PC-9 (cell line): ENCODE results near the gene CFAP74. TPM values are rescaled to one million over a fixed set of nuclear protein-coding genes. Genes with fewer than 3 reads are reported as not detected.

ENCODE experiments used
- BruUV-seq: library from RNA; stranded (reverse); fragments of 400-500 nt; replicated peaks from 2 replicates; lab custom pipeline; 2021; lab: Mats Ljungman, UMichigan
- CTCF ChIA-PET: fragments of 300-600 bp; sonication (Branson Sonifier 250); formaldehyde crosslinking; loops from one replicate; lab custom pipeline; 2022; ENCODE audit warnings: antibody characterized with exemption; lab: Charles Lee
- POLR2A ChIA-PET: fragments of 300-600 bp; sonication (Branson Sonifier 250); formaldehyde crosslinking; loops from one replicate; lab custom pipeline; 2022; ENCODE audit warnings: antibody characterized with exemption; ENCODE audit not compliant: unreplicated experiment; lab: Charles Lee
- DNase-seq, 2 experiments: peaks; one replicate each; pipeline versions ENCODE4 v3.0.0 to v3.0.0-alpha.2; 2015 to 2022; ENCODE audit warnings: mixed read lengths in 1 of 2
- H2AFZ ChIP-seq: fragments of 200-600 bp; sonication (generic); 2 replicates; pipeline ENCODE4 v1.8.1; 2017; ENCODE audit warnings: antibody characterized with exemption
- H3F3A ChIP-seq: fragments of 200-600 bp; sonication (generic); 2 replicates; pipeline ENCODE4 v1.8.1; 2017; ENCODE audit warnings: antibody characterized with exemption, mild to moderate bottlenecking, low read depth; ENCODE audit not compliant: insufficient read depth
- H3K27ac ChIP-seq: fragments of 200-600 bp; sonication (generic); 2 replicates; pipeline ENCODE4 v1.6.1; 2016; ENCODE audit warnings: mixed run types
- H3K27me3 ChIP-seq: fragments of 200-600 bp; sonication (generic); 2 replicates; pipeline ENCODE4 v1.6.1; 2016; ENCODE audit warnings: low read depth, mixed run types; ENCODE audit not compliant: insufficient read depth
- H3K36me3 ChIP-seq: fragments of 200-600 bp; sonication (generic); 2 replicates; pipeline ENCODE4 v1.6.1; 2016; ENCODE audit warnings: low read depth, mixed run types
- H3K4me1 ChIP-seq: fragments of 200-600 bp; sonication (generic); replicated peaks from 2 replicates; pipeline ENCODE4 v1.6.1; 2016; ENCODE audit warnings: mixed run types; ENCODE audit not compliant: insufficient read depth
- H3K4me2 ChIP-seq: fragments of 200-600 bp; sonication (generic); 2 replicates; pipeline ENCODE4 v1.6.1; 2017; ENCODE audit warnings: mixed run types
- H3K4me3 ChIP-seq: fragments of 200-600 bp; sonication (generic); 2 replicates; pipeline ENCODE4 v1.6.1; 2016; ENCODE audit warnings: mixed run types
- H3K79me2 ChIP-seq: fragments of 200-600 bp; sonication (generic); 2 replicates; pipeline ENCODE4 v1.6.1; 2017; ENCODE audit warnings: low read depth, mixed run types
- H3K9me2 ChIP-seq: fragments of 200-600 bp; sonication (generic); 2 replicates; pipeline ENCODE4 v1.8.1; 2017; ENCODE audit warnings: mild to moderate bottlenecking; ENCODE audit not compliant: insufficient read depth
- H3K9me3 ChIP-seq: fragments of 200-600 bp; sonication (generic); 2 replicates; pipeline ENCODE4 v1.8.1; 2016; ENCODE audit warnings: low read depth; ENCODE audit not compliant: insufficient read depth
- H4K20me1 ChIP-seq: fragments of 200-600 bp; sonication (generic); 2 replicates; pipeline ENCODE4 v1.8.1; 2017; ENCODE audit not compliant: insufficient read depth
- EZH2 ChIP-seq: fragments of 200-600 bp; sonication (generic); IDR thresholded peaks from 2 replicates; pipeline ENCODE4 v1.8.0; 2017; ENCODE audit warnings: antibody characterized with exemption, low read depth
- intact Hi-C: fragments of 100-400 bp; cut with micrococcal nuclease; formaldehyde crosslinking; loops from one replicate; pipeline ENCODE4 v1.10.0; 2022; ENCODE audit not compliant: unreplicated experiment
- total RNA-seq: library from RNA; stranded (reverse); gene quantifications from 2 replicates; pipeline ENCODE4 v1.2.3, GENCODE V29; 2021
- TF ChIP-seq, protein P1 (sequence below): fragments of 200-600 bp; sonication (generic); conservative IDR thresholded peaks from 2 replicates; pipeline ENCODE4 v1.6.1; 2017; ENCODE audit warnings: mixed run types, antibody characterized with exemption, mild to moderate bottlenecking, moderate library complexity

CFAP74 gene
- total RNA-seq, 1 experiment from 2014 or later, result 2.8 TPM

GRCh38 chr1:1906185-1907097, 97.1 kb downstream of the CFAP74 start:
- H3K4me3 ChIP-seq, result no peak overlapping the region
- peaks cover 12% of the 10 kb centered on the region; the same call in 1 of the 2 replicates for H3K4me1 ChIP-seq
- H3K36me3 ChIP-seq, result no peaks in the 10 kb centered on the region
- H3K4me2 ChIP-seq, result no peak overlapping the region
- no peaks in the 10 kb centered on the region for H3K9me2 ChIP-seq
- no peaks in the 10 kb centered on the region for H3K27me3 ChIP-seq
- peak; percentile 62 to 83 for DNase-seq
- no peaks in the 10 kb centered on the region for H3K9me3 ChIP-seq
- intact Hi-C loops, result loop anchor here (5.0 kb wide), 3 partner anchors 124 to 394 kb away; partner anchors contain the start of gene ATAD3A
- POLR2A ChIA-PET, result interaction anchor here (0.6 kb wide), 1 partner anchor 29 kb away, joined by 3 read pairs; no protein-coding TSS in a partner anchor
- no peak for TF ChIP-seq EZH2
- TF ChIP-seq, protein P1, sequence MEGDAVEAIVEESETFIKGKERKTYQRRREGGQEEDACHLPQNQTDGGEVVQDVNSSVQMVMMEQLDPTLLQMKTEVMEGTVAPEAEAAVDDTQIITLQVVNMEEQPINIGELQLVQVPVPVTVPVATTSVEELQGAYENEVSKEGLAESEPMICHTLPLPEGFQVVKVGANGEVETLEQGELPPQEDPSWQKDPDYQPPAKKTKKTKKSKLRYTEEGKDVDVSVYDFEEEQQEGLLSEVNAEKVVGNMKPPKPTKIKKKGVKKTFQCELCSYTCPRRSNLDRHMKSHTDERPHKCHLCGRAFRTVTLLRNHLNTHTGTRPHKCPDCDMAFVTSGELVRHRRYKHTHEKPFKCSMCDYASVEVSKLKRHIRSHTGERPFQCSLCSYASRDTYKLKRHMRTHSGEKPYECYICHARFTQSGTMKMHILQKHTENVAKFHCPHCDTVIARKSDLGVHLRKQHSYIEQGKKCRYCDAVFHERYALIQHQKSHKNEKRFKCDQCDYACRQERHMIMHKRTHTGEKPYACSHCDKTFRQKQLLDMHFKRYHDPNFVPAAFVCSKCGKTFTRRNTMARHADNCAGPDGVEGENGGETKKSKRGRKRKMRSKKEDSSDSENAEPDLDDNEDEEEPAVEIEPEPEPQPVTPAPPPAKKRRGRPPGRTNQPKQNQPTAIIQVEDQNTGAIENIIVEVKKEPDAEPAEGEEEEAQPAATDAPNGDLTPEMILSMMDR, result peak; percentile 90
- CTCF ChIA-PET, result interaction anchor here (0.6 to 1.1 kb wide), 10 partner anchors 23 to 370 kb away, joined by 3 to 15 read pairs (median 4); partner anchors contain the start of gene PRKCZ
- no peaks in the 10 kb centered on the region for H4K20me1 ChIP-seq
- H3K79me2 ChIP-seq, result no peaks in the 10 kb centered on the region
- BruUV-seq, result no TSS peak
- no peak overlapping the region for H2AFZ ChIP-seq
- no peak overlapping the region for H3K27ac ChIP-seq
- 0 out of 2 replicates have a peak, but pooled peaks cover 13% of the 10 kb centered on the region for H3F3A ChIP-seq

GRCh38 chr1:1903224-1903623, 100.4 kb downstream of the CFAP74 start:
- intact Hi-C loops, result no loop called here
- Histone ChIP-seq H3K4me3 (no peak overlapping the region), H3K9me2 (no peaks in the 10 kb centered on the region), H4K20me1 (no peaks in the 10 kb centered on the region), H3K4me1 (0 out of 2 replicates have a peak, but pooled peaks cover 1% of the 10 kb centered on the region), H3K27me3 (no peaks in the 10 kb centered on the region), H3K4me2 (no peak overlapping the region), H3K27ac (no peak overlapping the region), H3K36me3 (no peaks in the 10 kb centered on the region), H3K79me2 (no peaks in the 10 kb centered on the region), H2AFZ (no peak overlapping the region), H3K9me3 (no peaks in the 10 kb centered on the region), H3F3A (peaks cover 10% of the 10 kb centered on the region; the same call in 1 of the 2 replicates)
- POLR2A ChIA-PET, result no interaction called here
- DNase-seq, result no peak
- CTCF ChIA-PET, result no interaction called here
- BruUV-seq, result no TSS peak
- no peak for TF ChIP-seq EZH2
- TF ChIP-seq, protein P1, result no peak

- peaks cover 8% of the 10 kb centered on the region; the same call in 1 of the 2 replicates for H3K4me1 ChIP-seq
- no peaks in the 10 kb centered on the region for H3K9me3 ChIP-seq
- POLR2A ChIA-PET, result interaction anchor here (0.7 kb wide), 1 partner anchor 434 kb away, joined by 3 read pairs; no protein-coding TSS in a partner anchor
- no TSS peak for BruUV-seq
- H3K27ac ChIP-seq, result no peak overlapping the region
- H3K27me3 ChIP-seq, result no peaks in the 10 kb centered on the region
- CTCF ChIA-PET, result interaction anchor here (0.7 kb wide), 1 partner anchor 141 kb away, joined by 8 read pairs; no protein-coding TSS in a partner anchor
- TF ChIP-seq EZH2, result no peak
- TF ChIP-seq, protein P1, result no peak
- DNase-seq, result no peak
- peaks cover 18% of the 10 kb centered on the region for H3F3A ChIP-seq
- no peak overlapping the region for H3K4me2 ChIP-seq
- H3K9me2 ChIP-seq, result no peaks in the 10 kb centered on the region
- intact Hi-C loops, result no loop called here
- H2AFZ ChIP-seq, result no peak overlapping the region
- no peaks in the 10 kb centered on the region for H3K36me3 ChIP-seq
- no peaks in the 10 kb centered on the region for H4K20me1 ChIP-seq
- no peak overlapping the region for H3K4me3 ChIP-seq
- no peaks in the 10 kb centered on the region for H3K79me2 ChIP-seq
Measured at GRCh38 chr1:1901641-1902294, 101.8 kb downstream of the CFAP74 start.
